ENCODE data around the gene CFTR.

CFTR gene

GRCh38 chr7:117505238-117505637, 25.4 kb downstream of the CFTR start:
- TF ChIP-seq CTCF (IDR thresholded peaks at IDR 0.05): no peak

DNA sequence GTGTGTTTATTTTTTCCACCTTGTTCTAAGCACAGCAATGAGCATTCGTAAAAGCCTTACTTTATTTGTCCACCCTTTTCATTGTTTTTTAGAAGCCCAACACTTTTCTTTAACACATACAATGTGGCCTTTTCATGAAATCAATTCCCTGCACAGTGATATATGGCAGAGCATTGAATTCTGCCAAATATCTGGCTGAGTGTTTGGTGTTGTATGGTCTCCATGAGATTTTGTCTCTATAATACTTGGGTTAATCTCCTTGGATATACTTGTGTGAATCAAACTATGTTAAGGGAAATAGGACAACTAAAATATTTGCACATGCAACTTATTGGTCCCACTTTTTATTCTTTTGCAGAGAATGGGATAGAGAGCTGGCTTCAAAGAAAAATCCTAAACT, 28.9 kb downstream of the CFTR start:
- TF ChIP-seq CTCF (IDR thresholded peaks at IDR 0.05): no peak

DNA sequence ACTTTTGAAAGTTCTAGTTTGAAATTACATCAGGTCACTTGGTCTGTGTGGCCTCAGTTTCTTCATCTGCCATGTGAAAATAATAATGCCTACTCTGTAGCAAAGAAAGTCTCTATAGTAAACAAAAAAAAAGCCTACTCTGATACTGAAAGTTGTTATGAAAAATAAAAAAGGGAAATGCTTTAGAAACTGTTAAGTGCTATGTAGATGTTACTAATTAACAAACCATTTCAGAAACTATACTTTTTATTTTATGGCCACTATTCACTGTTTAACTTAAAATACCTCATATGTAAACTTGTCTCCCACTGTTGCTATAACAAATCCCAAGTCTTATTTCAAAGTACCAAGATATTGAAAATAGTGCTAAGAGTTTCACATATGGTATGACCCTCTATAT, 50.6 kb downstream of the CFTR start:
- no peak for TF ChIP-seq CTCF (IDR thresholded peaks at IDR 0.05)

- no peak for TF ChIP-seq CTCF (IDR thresholded peaks at IDR 0.05)
Measured at GRCh38 chr7:117531595-117532244, 51.9 kb downstream of the CFTR start.

DNA sequence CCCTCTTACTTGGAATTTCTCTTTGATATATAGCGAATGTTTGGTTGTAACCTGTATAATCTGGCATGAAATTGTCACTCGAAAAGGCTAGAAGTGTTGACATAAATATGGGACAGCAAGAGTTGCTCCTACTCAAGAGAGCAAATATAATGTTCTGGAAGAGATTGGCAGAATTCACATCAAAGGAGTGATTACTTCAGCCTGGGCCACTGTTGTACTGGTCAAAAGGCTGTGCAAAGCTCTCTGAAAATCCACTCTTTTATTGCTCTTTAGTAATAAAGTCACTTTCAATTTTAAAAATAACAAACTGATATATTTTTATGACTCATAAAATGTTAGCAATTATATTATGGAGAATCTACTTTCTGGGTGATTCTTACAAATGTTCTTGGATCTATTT, 58.2 kb downstream of the CFTR start:
- no peak for TF ChIP-seq CTCF (IDR thresholded peaks at IDR 0.05)

DNA sequence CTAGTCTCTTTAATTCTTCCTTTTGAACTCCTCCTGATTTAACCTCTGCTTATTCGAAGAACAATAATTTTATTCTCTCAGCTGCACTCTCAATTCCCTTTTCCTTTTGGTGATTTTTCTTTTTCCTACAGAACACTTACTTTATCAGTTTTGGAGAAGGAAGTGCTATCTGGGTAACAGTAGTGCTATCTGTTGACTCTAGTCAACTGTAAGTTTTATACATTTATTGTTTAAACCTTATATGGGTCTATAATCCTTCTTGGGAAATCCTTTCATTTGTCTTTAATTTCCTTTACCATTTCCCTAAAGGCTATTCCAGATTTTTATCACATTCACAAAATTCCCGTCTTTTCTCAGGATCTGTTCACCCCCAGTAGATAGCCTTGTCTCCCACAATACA, 64.2 kb downstream of the CFTR start:
- TF ChIP-seq CTCF (IDR thresholded peaks at IDR 0.05): no peak

- TF ChIP-seq CTCF (IDR thresholded peaks at IDR 0.05): no peak
Measured at GRCh38 chr7:117548035-117548434, 68.2 kb downstream of the CFTR start.

DNA sequence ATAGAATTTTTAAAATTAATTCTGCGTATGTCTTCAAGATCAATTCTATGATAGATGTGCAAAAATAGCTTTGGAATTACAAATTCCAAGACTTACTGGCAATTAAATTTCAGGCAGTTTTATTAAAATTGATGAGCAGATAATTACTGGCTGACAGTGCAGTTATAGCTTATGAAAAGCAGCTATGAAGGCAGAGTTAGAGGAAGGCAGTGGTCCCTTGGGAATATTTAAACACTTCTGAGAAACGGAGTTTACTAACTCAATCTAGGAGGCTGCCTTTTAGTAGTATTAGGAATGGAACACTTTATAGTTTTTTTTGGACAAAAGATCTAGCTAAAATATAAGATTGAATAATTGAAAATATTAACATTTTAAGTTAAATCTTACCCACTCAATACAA, 70.8 kb downstream of the CFTR start:
- no peak for TF ChIP-seq CTCF (IDR thresholded peaks at IDR 0.05)
